ENCODE data around the gene SHC3.

Gene SHC3

GRCh38 chr9:89177944-89178829 is at the start of gene SHC3:
Gene SHC3, minus strand, starts transcription at chr9:89178818. Its CDS starts 358 bp downstream, at chr9:89178460.
- Histone ChIP-seq H3K4me1 (ENCODE audit: insufficient read depth, poor library complexity, severe bottlenecking) (peaks cover 4% of the 10 kb centered on the region), H3K36me3 (ENCODE audit: low read depth) (no peaks in the 10 kb centered on the region), H3K9me3 (ENCODE audit: severe bottlenecking) (no peaks in the 10 kb centered on the region), H3K4me3 (ENCODE audit: severe bottlenecking) (peak within 1 kb of the TSS; percentile 30), H3K27me3 (ENCODE audit: insufficient read depth, poor library complexity, severe bottlenecking) (peaks cover 27% of the 10 kb centered on the region), H3K27ac (ENCODE audit: poor library complexity, severe bottlenecking) (peak within 1 kb of the TSS; percentile 64)
- TF ChIP-seq CTCF (IDR thresholded peaks at IDR 0.05; ENCODE audit: poor library complexity, severe bottlenecking) = no peak
- DNase-seq (ENCODE audit: low spot score) (no peak), ATAC-seq (ENCODE audit: low read depth) (peak; percentile 5; the same call in 1 of the 3 replicates)

GRCh38 chr9:89225991-89226471 is 47.4 kb upstream of the SHC3 start:
- no peaks in the 10 kb centered on the region for H3K9me3 ChIP-seq (ENCODE audit: severe bottlenecking)
- no peak for ATAC-seq (ENCODE audit: low read depth)
- no peak for TF ChIP-seq CTCF (IDR thresholded peaks at IDR 0.05; ENCODE audit: poor library complexity, severe bottlenecking)
- H3K27ac ChIP-seq (ENCODE audit: poor library complexity, severe bottlenecking) = no peak overlapping the region
- H3K27me3 ChIP-seq (ENCODE audit: insufficient read depth, poor library complexity, severe bottlenecking) = no peaks in the 10 kb centered on the region
- DNase-seq (ENCODE audit: low spot score) = no peak
- H3K4me3 ChIP-seq (ENCODE audit: severe bottlenecking) = no peak overlapping the region
- H3K4me1 ChIP-seq (ENCODE audit: insufficient read depth, poor library complexity, severe bottlenecking) = no peaks in the 10 kb centered on the region
- H3K36me3 ChIP-seq (ENCODE audit: low read depth) = no peaks in the 10 kb centered on the region

GRCh38 chr9:89225587-89225986 is 47.0 kb upstream of the SHC3 start:
- Histone ChIP-seq H3K4me1 (ENCODE audit: insufficient read depth, poor library complexity, severe bottlenecking) (no peaks in the 10 kb centered on the region), H3K27me3 (ENCODE audit: insufficient read depth, poor library complexity, severe bottlenecking) (no peaks in the 10 kb centered on the region), H3K36me3 (ENCODE audit: low read depth) (no peaks in the 10 kb centered on the region), H3K9me3 (ENCODE audit: severe bottlenecking) (no peaks in the 10 kb centered on the region), H3K27ac (ENCODE audit: poor library complexity, severe bottlenecking) (no peak overlapping the region), H3K4me3 (ENCODE audit: severe bottlenecking) (no peak overlapping the region)
- no peak for DNase-seq (ENCODE audit: low spot score)
- ATAC-seq (ENCODE audit: low read depth) = no peak
- TF ChIP-seq CTCF (IDR thresholded peaks at IDR 0.05; ENCODE audit: poor library complexity, severe bottlenecking) = no peak

GRCh38 chr9:89225036-89225435 is 46.4 kb upstream of the SHC3 start:
- no peak overlapping the region for H3K4me3 ChIP-seq (ENCODE audit: severe bottlenecking)
- no peaks in the 10 kb centered on the region for H3K36me3 ChIP-seq (ENCODE audit: low read depth)
- H3K27me3 ChIP-seq (ENCODE audit: insufficient read depth, poor library complexity, severe bottlenecking) = no peaks in the 10 kb centered on the region
- H3K4me1 ChIP-seq (ENCODE audit: insufficient read depth, poor library complexity, severe bottlenecking) = no peaks in the 10 kb centered on the region
- no peak for TF ChIP-seq CTCF (IDR thresholded peaks at IDR 0.05; ENCODE audit: poor library complexity, severe bottlenecking)
- DNase-seq (ENCODE audit: low spot score) (no peak), ATAC-seq (ENCODE audit: low read depth) (no peak)
- H3K27ac ChIP-seq (ENCODE audit: poor library complexity, severe bottlenecking) = no peak overlapping the region
- H3K9me3 ChIP-seq (ENCODE audit: severe bottlenecking) = no peaks in the 10 kb centered on the region

- no peaks in the 10 kb centered on the region for H3K27me3 ChIP-seq (ENCODE audit: insufficient read depth, poor library complexity, severe bottlenecking)
- no peaks in the 10 kb centered on the region for H3K36me3 ChIP-seq (ENCODE audit: low read depth)
Observed at GRCh38 chr9:89224633-89225032, 46.0 kb upstream of the SHC3 start.

More at GRCh38 chr9:89224633-89225032, 46.0 kb upstream of the SHC3 start:
- ATAC-seq (ENCODE audit: low read depth) = no peak
- H3K9me3 ChIP-seq (ENCODE audit: severe bottlenecking) = no peaks in the 10 kb centered on the region
- no peak overlapping the region for H3K27ac ChIP-seq (ENCODE audit: poor library complexity, severe bottlenecking)
- H3K4me3 ChIP-seq (ENCODE audit: severe bottlenecking) = no peak overlapping the region
- no peak for DNase-seq (ENCODE audit: low spot score)
- no peak for TF ChIP-seq CTCF (IDR thresholded peaks at IDR 0.05; ENCODE audit: poor library complexity, severe bottlenecking)
- H3K4me1 ChIP-seq (ENCODE audit: insufficient read depth, poor library complexity, severe bottlenecking) = no peaks in the 10 kb centered on the region

Data from RWPE2 (cell line).